ENCODE data around the gene POU2F2.
"Not testable (repeated sequence)": the region's sequence is repeated elsewhere in the genome, so short reads cannot be mapped to it uniquely, and the experiment has no call there.

Gene POU2F2

GRCh38 chr19:42059196-42059595 lies 73.0 kb downstream of the POU2F2 start:
- no peak for DNase-seq (ENCODE audit: low read depth)

- no peak for DNase-seq (ENCODE audit: low read depth)
These were observed 74.4 kb downstream of the POU2F2 start for GRCh38 chr19:42057846-42058245.

DNA sequence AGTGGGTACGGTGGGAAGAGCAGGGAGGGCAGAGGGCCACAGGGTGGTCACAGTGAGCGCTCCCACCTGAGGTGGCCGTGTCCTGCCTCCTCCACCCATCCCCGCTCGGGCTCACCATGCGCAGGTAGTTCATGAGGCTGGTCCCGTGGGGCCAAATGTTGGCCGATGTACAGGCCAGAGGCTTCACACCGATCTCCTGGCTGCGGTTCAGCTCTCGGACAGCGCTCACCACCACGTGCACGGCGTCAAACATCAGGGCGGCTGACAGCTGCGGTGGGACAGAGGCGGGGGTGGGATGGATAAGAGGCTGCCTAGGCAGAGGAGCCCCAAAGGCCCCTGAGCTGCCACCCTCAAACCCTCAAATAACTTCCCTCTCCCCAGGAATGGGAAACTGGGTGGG lies 78.0 kb downstream of the POU2F2 start:
- DNase-seq (ENCODE audit: low read depth), result no peak

DNA sequence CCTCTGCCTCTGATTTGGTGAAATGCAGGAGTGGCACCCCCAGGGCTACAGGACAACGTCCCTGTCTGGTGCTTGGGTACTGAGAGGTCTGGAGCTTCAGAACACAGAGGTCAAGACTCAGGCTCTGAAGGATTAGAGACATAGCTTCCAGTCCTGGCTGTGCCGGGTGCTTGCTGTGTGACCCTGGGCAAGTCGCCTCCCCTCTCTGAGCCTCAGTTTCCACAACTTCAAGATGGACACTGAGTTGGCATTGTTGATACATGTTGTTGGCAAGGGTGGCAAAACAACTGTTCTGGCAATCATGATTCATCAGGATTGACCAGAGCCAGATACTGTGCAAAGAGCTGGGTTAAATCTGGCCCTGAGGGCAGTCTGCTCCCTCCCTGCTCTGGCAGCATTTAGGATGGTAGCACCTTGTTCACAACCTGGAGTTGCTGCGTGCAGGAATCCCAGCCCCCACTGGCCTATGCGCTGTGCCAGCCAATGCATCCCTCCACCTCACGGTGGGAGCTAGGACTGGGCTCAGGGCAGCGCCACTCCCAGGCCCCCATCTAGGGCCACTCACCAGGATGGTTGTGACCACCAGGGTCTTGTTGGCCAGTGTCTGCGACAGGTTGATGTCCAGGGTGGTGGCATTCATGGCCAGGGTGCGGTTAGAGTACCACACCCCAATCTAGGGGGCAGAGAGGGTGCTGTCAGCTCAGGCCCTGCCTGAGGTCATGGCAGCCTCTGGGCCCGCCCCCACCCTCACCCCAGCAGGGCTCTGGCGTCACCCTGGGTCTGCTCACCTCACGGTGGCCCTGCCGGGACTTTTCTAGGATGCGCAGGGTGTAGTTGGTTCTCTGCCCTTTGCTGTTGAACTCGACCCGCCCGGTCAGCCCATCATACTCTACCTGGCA lies 79.0 kb downstream of the POU2F2 start:
- DNase-seq (ENCODE audit: low read depth), result no peak

GRCh38 chr19:42052241-42052863 lies 79.9 kb downstream of the POU2F2 start:
- no peak for DNase-seq (ENCODE audit: low read depth)

- DNase-seq (ENCODE audit: low read depth), result no peak
These were observed 80.8 kb downstream of the POU2F2 start for GRCh38 chr19:42051166-42052115.

DNA sequence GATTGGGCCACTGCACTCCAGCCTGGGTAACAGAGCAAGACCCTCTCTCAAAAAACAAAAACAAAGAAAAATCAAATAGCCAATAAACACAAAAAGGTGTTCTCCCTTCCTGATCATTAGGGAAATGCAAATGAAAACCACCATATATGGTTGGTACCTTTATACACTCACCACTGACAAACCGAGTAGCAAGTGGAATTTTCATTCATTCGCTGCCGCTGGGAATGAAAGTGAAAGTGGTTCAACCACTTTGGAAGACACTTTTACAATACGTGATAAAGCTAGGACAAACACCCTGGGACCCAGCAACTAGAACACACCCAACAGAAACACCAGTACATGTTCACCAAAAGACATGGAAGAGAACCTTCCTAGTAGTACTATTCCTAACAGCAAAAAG lies 83.3 kb downstream of the POU2F2 start:
- DNase-seq (ENCODE audit: low read depth), result no peak

DNA sequence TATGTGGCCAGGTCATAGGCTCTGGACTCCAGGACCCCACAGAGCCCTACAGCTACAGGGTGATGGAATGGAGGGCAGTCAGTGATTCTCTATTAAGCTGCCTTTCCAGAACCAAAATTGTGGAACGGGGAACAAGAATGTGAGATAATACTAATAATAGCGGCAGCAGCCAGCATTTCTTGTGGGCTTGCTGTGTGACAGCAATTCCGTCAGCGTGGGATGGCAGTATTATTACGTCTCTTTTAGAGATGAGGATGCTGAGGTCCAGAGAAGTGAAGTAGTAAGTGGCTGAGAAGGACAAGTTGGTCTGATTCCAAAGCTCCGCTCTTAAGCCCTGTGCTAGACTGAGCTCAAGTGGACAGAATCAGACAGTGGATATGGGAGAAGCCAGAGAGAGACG lies 86.7 kb downstream of the POU2F2 start:
- DNase-seq (ENCODE audit: low read depth), result no peak

DNA sequence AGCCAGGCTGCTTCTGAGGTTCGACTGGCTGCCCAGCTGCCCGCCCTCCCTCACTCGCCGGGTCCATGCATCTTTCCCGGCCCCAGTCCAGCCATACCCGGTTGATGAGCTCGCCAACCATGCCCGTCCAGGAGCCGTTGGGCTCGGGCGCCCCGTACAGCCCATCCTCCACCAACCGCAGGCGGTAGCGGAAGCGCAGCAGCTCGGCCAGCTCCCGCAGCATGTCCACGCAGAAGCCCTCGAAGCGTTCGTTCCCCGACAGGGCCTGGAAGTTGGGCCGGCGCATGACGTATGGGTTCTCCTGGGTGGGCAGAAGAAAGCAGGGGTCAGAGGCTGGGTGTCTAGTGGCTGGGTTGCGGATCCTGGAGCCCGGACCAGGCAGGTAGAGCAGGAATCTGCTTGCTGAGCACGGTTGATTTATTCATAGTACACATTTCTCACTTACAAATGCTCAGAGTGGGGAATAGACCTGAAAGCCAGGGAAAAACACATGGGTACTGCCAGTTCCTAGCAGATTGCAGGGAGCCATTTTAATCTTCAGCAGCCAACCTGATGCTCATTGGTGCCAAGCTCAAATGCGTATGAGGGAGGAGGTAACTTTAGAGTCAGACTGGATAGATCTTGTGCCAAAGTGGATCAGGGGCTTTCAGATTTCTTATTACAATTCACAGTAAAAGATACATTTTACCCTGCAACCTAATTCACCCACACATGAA lies 89.6 kb downstream of the POU2F2 start:
- no peak for DNase-seq (ENCODE audit: low read depth)

- not testable (repeated sequence) for DNase-seq (ENCODE audit: low read depth)
These were observed 91.8 kb downstream of the POU2F2 start for GRCh38 chr19:42040491-42040890.

GRCh38 chr19:42040031-42040430 lies 92.2 kb downstream of the POU2F2 start:
- no peak for DNase-seq (ENCODE audit: low read depth)

- DNase-seq (ENCODE audit: low read depth), result no peak
These were observed 93.6 kb downstream of the POU2F2 start for GRCh38 chr19:42038666-42039065.

GRCh38 chr19:42037649-42038048 lies 94.6 kb downstream of the POU2F2 start:
- no peak for DNase-seq (ENCODE audit: low read depth)

All from activated T-helper 9 cell treated with anti-CD3 and anti-CD28 coated beads, Interleukin-2, amount 50 U/mL, for 16 hours (primary cell).